DMS 273 (cell line): ENCODE results near the gene TMEM254.
"Not testable (repeated sequence)": the region's sequence is repeated elsewhere in the genome, so short reads cannot be mapped to it uniquely, and the experiment has no call there.

Source experiments
- DNase-seq: peaks from one replicate; lab custom pipeline; 2025; ENCODE audit not compliant: unreplicated experiment; lab: John Stamatoyannopoulos, UW

The TMEM254 gene

DNA sequence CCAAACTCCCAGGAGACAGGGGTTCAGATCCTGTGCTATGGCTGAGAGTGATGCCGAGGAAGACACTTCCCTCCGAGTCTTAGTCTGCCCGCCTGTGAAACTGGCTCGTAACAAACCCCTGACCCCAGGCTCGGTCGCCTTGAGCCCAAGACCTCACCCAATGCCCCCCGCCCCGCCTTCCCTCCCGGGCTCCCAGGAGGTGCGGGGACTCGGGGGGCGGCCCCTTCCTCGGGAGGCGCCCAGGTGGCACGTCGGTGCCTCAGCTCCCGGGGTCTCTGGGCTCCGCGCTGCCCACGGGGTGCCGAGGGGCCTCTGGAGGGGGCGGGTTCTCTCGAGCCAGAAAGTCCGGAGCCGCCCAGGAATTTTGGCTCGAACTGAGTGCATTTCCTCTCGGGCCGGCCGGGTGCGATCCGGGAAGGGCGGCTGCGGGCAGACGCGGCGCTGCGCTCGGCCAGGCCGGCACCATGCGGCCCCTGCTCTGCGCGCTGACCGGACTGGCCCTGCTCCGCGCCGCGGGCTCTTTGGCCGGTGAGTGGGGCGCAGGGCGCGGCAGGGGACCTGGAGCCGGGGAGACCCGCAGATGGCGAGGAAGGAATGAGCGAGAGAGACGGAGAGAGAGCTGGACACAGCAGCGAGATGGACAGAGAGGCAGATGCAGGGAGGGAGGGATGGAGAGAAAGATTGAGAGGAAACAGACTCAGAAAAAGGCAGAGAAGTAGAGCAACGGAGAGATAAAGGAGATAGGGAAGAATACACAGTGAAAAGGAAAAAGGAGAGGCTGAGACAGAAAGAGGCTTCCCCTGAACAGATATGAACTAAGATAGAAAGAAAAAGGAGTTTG is 54.1 kb downstream of the TMEM254 start, which contains the start of gene PLAC9:
TSS of gene PLAC9 (plus strand) at position 432 of the 841 bp plus-strand sequence. CDS start at position 465, 33 bp downstream.
- peak; percentile 24 for DNase-seq

GRCh38 chr10:80133206-80133605 is 54.7 kb downstream of the TMEM254 start:
- DNase-seq: no peak

GRCh38 chr10:80133687-80134086 is 55.2 kb downstream of the TMEM254 start:
- DNase-seq: not testable (repeated sequence)

GRCh38 chr10:80136134-80136571 is 57.7 kb downstream of the TMEM254 start:
- peak; percentile 26 for DNase-seq

DNA sequence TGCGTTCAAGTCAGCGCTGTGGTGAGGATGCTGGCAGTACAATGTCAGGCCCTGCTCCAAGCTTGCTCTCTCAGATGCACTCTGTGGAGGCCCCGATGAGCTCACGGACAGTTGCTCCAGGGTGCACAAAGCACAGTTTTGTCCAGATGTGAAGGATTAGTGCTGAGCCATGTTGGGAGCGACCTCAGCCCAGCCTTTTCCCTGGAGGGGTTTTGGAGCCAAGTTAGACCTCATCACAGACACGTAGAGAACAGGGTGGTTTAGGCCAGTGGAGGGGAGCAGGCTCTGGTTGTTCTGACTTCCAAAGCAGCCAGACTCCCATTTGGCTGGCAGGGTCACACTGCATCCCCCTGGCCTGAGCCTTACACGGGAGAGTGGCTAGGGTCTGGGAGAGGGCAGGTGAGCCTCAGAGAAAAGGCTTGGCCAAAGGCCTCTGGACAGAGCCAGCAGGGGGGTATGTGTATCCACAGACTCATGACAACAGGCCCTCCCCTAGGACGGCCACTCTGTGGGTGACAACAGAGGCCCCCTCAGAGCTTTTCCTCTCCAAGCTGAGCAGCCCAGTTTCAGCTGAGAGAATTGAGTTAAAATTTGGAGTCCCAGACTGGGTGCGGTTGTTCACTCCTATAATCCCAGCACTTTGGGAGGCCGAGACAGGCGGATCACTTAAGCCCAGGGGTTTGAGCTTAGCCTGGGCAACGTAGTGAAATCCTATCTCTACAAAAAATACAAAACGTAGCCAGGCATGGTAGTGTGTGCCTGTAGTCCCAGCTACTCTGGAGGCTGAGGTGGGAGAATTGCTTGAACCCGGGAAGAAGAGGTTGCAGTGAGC is 58.8 kb downstream of the TMEM254 start:
- peak; percentile 5 for DNase-seq

DNA sequence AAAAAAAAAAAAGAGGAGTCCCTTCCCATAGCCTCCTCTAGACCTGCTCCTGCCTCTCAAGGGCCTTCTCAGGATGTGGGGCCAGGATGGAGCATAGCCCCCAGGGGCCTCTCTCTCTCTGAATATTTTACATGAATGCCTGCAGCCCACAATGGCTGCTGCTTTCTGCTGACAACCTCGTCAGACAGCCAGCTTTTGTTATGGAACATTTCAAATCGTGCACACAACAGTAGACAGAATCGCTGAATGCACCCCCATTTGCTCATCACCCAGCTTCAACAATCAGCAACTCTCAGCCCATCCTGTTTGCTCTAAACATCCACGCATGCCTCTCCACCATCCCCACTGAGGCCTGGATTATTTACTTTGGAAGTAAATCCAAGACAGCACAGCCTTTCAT is 59.5 kb downstream of the TMEM254 start:
- no peak for DNase-seq

DNA sequence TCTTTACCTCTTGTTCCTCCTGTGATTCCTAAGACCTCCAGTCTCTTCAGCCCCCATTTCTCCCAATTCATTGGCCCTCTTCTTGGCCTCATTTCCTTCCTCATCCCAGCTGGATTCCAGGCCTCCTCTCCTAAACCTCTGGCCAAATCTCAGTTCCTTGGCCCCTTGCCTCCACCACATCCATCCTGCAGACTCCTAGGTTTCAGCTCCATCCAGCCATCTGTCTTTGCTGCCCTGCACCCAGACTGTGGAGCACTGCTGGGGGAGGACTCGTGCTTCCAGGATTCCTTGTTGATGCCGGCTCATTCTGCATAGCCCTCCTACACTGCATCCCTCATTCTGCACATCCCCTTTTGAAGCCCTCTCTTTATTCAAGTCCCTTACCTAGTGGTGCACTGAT is 60.8 kb downstream of the TMEM254 start:
- no peak for DNase-seq

GRCh38 chr10:80140251-80140650 is 61.8 kb downstream of the TMEM254 start:
- DNase-seq: no peak

- DNase-seq: no peak
These were observed 63.4 kb downstream of the TMEM254 start for GRCh38 chr10:80141696-80142460.
